GM12878 (cell line): ENCODE results near the gene ALPP. TPM values are rescaled to one million over a fixed set of nuclear protein-coding genes. Genes with fewer than 3 reads are reported as not detected.
"Not testable (repeated sequence)": the region's sequence is repeated elsewhere in the genome, so short reads cannot be mapped to it uniquely, and the experiment has no call there.

Experiments used
- ATAC-seq: fragments of 200-7000 bp; cut with Tn5 transposase; 3 replicates; pipeline ENCODE4 v1.9.1; 2020; ENCODE audit warnings: mild to moderate bottlenecking, moderate library complexity
- BruUV-seq: library from RNA; stranded (reverse); fragments of 400-500 nt; replicated peaks from 2 replicates; lab custom pipeline; 2021; lab: Mats Ljungman, UMichigan
- CTCF ChIA-PET: fragments of 300-600 bp; sonication (Branson Sonifier 250); formaldehyde crosslinking; extraction: SDS; loops from one replicate; lab custom pipeline; 2021; ENCODE audit warnings: inconsistent platforms; lab: Yijun Ruan, JAX
- POLR2A ChIA-PET: fragments of 350-600 bp; formaldehyde crosslinking; extraction: SDS; loops from one replicate; lab custom pipeline; 2021; ENCODE audit warnings: inconsistent platforms; lab: Charles Lee
- RAD21 ChIA-PET: fragments of 300-600 bp; sonication (Branson Sonifier 250); formaldehyde crosslinking; loops from one replicate; lab custom pipeline; 2023; ENCODE audit warnings: antibody characterized with exemption; ENCODE audit not compliant: unreplicated experiment; lab: Charles Lee
- SMC1A ChIA-PET: fragments of 300-600 bp; sonication (Branson Sonifier 250); formaldehyde crosslinking; loops from one replicate; lab custom pipeline; 2023; ENCODE audit not compliant: unreplicated experiment, uncharacterized antibody; lab: Charles Lee
- DNase-seq: peaks from one replicate; pipeline ENCODE4 v3.0.0-alpha.2; 2011; ENCODE audit warnings: low read depth, low spot score
- FAIRE-seq: peaks from 3 replicates; lab custom pipeline; 2011; peaks lifted over from hg19 to GRCh38; lab: Jason Lieb, UNC
- H2AFZ ChIP-seq: 2 replicates; pipeline ENCODE4 v1.6.0; 2011; ENCODE audit warnings: low read depth, low read length, control low read depth; ENCODE audit not compliant: control insufficient read depth
- H3K27ac ChIP-seq: 2 replicates; pipeline ENCODE4 v1.5.1; 2011; ENCODE audit warnings: control low read depth; ENCODE audit not compliant: control insufficient read depth, insufficient read depth
- H3K27me3 ChIP-seq, 2 experiments: replicated peaks in 1 of 2; 2 replicates each; pipeline versions ENCODE4 v1.6.0 to v1.6.1; 2011; ENCODE audit warnings: low read length in 1 of 2; ENCODE audit not compliant: control insufficient read depth in 2 of 2, insufficient read depth in 2 of 2
- H3K36me3 ChIP-seq, 2 experiments: 2 replicates each; pipeline ENCODE4 v1.5.1; 2011; ENCODE audit warnings: low read length in 1 of 2; ENCODE audit not compliant: control insufficient read depth in 2 of 2, insufficient read depth in 2 of 2
- H3K4me1 ChIP-seq: 2 replicates; pipeline ENCODE4 v1.6.1; 2011; ENCODE audit warnings: mild to moderate bottlenecking, low read length, moderate library complexity, mixed read lengths; ENCODE audit not compliant: control insufficient read depth, insufficient read depth
- H3K4me2 ChIP-seq: 2 replicates; pipeline ENCODE4 v1.6.0; 2011; ENCODE audit warnings: control low read depth; ENCODE audit not compliant: control insufficient read depth, insufficient read depth
- H3K4me3 ChIP-seq: fragments of 200-600 bp; sonication (generic); 2 replicates; pipeline ENCODE4 v1.5.1; 2016
- H3K79me2 ChIP-seq: 2 replicates; pipeline ENCODE4 v1.6.0; 2011; ENCODE audit warnings: low read length; ENCODE audit not compliant: control insufficient read depth, insufficient read depth
- H3K9ac ChIP-seq: 2 replicates; pipeline ENCODE4 v1.8.0; 2011; ENCODE audit warnings: low read length, control low read depth, mixed read lengths; ENCODE audit not compliant: control insufficient read depth, insufficient read depth
- H3K9me3 ChIP-seq: replicated peaks from 3 replicates; pipeline ENCODE4 v1.5.1; 2011; ENCODE audit warnings: mild to moderate bottlenecking, low read length; ENCODE audit not compliant: control insufficient read depth, insufficient read depth
- H4K20me1 ChIP-seq: 2 replicates; pipeline ENCODE4 v1.6.0; 2011; ENCODE audit not compliant: control insufficient read depth, insufficient read depth
- CEBPB ChIP-seq, 2 experiments: fragments of 150-350 bp in 1 of 2; IDR thresholded peaks; 2 replicates each; pipeline ENCODE4 v1.6.1; 2012 to 2014; ENCODE audit warnings: low read depth in 2 of 2, low read length in 2 of 2, borderline replicate concordance in 1 of 2, inconsistent platforms in 1 of 2
- JUND ChIP-seq: IDR thresholded peaks from 2 replicates; pipeline ENCODE4 v1.6.1; 2012; ENCODE audit warnings: low read depth, mild to moderate bottlenecking, low read length, improper control_type of control experiment, moderate library complexity
- PAX8 ChIP-seq: fragments of 450-650 bp; IDR thresholded peaks from 2 replicates; pipeline ENCODE4 v1.6.1; 2017; ENCODE audit warnings: mild to moderate bottlenecking, moderate library complexity
- POU2F2 ChIP-seq: IDR thresholded peaks from 3 replicates; pipeline ENCODE4 v1.6.1; 2011; ENCODE audit warnings: low read depth, mild to moderate bottlenecking, low read length, borderline replicate concordance
- RELA ChIP-seq: fragments of 450-650 bp; IDR thresholded peaks from 2 replicates; pipeline ENCODE4 v1.8.0; 2014; ENCODE audit warnings: borderline replicate concordance; ENCODE audit not compliant: partially characterized antibody
- WGBS: methylation state at CpG from one replicate; pipeline ENCODE4 v1.1.6; 2016; ENCODE audit warnings: low lambda C conversion rate; ENCODE audit not compliant: insufficient replicate concordance, insufficient coverage; ENCODE audit errors: missing lambda C conversion rate; 5-methylcytosine and 5-hydroxymethylcytosine counted together
- in situ Hi-C: fragments of 300-500 bp; cut with MboI; formaldehyde crosslinking; loops from 9 replicates; pipeline ENCODE4 v1.14.3; 2018; ENCODE audit warnings: mixed read lengths
- intact Hi-C: fragments of 100-400 bp; cut with micrococcal nuclease; formaldehyde crosslinking; loops from one replicate; pipeline ENCODE4 v1.14.2; 2022; ENCODE audit not compliant: unreplicated experiment
- polyA plus RNA-seq, 11 experiments: library from polyadenylated mRNA; depleted of rRNA in 4 of 11; unstranded in 6 of 11; stranded (reverse) in 5 of 11; fragments of >200 nt; fragmentation: Nextera tagmentation in 4 of 11; fragmentation: Illumina TruSeq in 1 of 11; extraction: Ambion mirVana in 4 of 11; extraction: Trizol in 1 of 11; gene quantifications; 1 replicate in 1 of 11; 2 replicates in 10 of 11; pipeline versions ENCODE4 v1.2.1 to v1.2.3, GENCODE V29; 2011 to 2016; ENCODE audit warnings: inconsistent platforms in 2 of 11, missing spikeins in 2 of 11, low read depth in 1 of 11
- total RNA-seq, 4 experiments: library from RNA; depleted of rRNA in 3 of 4; stranded (reverse); fragments of >200 nt in 3 of 4; fragmentation: Illumina TruSeq in 1 of 4; extraction: Trizol in 1 of 4; gene quantifications; 2 replicates each; pipeline versions ENCODE4 v1.2.1 to v1.2.3, GENCODE V29; 2013 to 2021
- TF ChIP-seq, protein P1 (sequence below): IDR thresholded peaks from 2 replicates; pipeline ENCODE4 v1.6.1; 2012; ENCODE audit warnings: improper control_type of control experiment, low read depth, low read length; ENCODE audit not compliant: insufficient replicate concordance

ALPP gene
- total and polyA plus RNA-seq, 10 of the 15 experiments (the other 5 are each of a cell fraction or from before 2014, with no cell fraction given): 0.21 TPM; not detected in 9

DNA sequence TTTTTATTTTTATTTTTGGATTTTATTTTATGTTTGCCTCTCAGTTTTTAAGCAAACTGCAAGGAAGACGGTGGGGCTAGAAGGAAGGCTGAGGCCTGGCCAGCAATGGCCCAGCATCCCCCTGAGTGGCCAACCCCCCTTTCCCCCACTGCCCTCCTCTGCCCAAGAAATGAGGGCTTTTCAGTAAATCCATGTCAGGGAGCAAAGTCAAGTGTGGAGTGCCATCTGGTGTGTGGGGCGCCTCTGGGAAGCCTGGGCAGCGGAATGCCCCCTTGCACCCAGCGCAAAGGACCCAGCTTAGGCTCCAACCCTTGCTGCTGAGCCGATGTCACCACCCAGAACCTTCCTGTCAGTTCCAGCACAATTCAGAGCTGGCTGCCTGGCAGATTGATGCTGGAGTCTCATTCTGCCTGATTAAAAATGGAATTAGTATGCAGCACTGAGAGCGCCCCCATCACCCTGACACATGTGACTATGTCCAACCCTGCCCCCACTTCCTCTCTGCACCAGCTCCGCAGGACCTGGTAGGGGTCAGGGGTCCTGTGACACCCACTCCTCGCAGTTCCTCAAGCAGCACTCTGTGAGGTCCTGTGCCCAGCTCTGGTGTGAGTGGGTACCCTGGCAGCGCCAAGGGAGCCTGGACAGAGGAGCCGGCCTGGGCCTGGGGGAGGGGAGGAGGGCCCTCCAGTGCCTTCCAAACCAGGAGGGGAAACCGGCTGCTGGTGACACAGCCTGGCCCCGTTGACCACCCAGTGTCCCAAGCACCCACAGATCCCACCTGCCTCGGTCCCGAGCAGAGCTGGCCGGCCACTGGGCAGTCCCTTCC, 9.2 kb upstream of the ALPP start (continued):
- TF ChIP-seq CEBPB (IDR thresholded peaks at IDR 0.05; ENCODE audit: borderline replicate concordance in 1 of 2, low read depth in 2 of 2, low read length in 2 of 2) (no peak), PAX8 (no peak), JUND (no peak), RELA (no peak), POU2F2 (no peak)
- TF ChIP-seq, protein P1, sequence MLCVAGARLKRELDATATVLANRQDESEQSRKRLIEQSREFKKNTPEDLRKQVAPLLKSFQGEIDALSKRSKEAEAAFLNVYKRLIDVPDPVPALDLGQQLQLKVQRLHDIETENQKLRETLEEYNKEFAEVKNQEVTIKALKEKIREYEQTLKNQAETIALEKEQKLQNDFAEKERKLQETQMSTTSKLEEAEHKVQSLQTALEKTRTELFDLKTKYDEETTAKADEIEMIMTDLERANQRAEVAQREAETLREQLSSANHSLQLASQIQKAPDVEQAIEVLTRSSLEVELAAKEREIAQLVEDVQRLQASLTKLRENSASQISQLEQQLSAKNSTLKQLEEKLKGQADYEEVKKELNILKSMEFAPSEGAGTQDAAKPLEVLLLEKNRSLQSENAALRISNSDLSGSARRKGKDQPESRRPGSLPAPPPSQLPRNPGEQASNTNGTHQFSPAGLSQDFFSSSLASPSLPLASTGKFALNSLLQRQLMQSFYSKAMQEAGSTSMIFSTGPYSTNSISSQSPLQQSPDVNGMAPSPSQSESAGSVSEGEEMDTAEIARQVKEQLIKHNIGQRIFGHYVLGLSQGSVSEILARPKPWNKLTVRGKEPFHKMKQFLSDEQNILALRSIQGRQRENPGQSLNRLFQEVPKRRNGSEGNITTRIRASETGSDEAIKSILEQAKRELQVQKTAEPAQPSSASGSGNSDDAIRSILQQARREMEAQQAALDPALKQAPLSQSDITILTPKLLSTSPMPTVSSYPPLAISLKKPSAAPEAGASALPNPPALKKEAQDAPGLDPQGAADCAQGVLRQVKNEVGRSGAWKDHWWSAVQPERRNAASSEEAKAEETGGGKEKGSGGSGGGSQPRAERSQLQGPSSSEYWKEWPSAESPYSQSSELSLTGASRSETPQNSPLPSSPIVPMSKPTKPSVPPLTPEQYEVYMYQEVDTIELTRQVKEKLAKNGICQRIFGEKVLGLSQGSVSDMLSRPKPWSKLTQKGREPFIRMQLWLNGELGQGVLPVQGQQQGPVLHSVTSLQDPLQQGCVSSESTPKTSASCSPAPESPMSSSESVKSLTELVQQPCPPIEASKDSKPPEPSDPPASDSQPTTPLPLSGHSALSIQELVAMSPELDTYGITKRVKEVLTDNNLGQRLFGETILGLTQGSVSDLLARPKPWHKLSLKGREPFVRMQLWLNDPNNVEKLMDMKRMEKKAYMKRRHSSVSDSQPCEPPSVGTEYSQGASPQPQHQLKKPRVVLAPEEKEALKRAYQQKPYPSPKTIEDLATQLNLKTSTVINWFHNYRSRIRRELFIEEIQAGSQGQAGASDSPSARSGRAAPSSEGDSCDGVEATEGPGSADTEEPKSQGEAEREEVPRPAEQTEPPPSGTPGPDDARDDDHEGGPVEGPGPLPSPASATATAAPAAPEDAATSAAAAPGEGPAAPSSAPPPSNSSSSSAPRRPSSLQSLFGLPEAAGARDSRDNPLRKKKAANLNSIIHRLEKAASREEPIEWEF: no peak

DNA sequence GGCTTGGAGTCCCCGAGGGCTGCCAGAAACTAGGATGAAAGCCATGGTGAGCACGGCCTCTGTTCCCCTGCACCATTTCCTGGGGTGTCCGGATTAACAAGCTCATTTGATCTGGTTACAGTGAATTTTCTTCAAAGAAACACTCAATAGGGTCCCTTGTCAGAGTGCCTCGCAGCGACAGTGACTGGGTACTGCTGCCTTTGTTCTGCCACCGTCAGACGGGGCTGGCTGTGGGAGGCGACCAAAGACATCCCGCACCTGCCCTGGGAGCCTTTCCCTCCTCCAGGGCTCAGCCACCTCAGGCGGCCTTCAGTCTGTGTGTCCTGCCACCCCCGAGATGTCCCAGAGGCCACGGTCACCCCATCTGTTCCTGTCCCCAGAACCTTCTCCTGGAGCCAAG, 8.5 kb upstream of the ALPP start:
- H3K4me2 ChIP-seq, H3K27me3 ChIP-seq, H3K4me1 ChIP-seq, RAD21 ChIA-PET, intact Hi-C loops, H3K36me3 ChIP-seq, CTCF ChIA-PET, POLR2A ChIA-PET, DNase-seq, BruUV-seq, H3K4me3 ChIP-seq, H3K79me2 ChIP-seq, H4K20me1 ChIP-seq, FAIRE-seq, in situ Hi-C loops, SMC1A ChIA-PET, H3K9ac ChIP-seq, H2AFZ ChIP-seq, H3K27ac ChIP-seq, H3K9me3 ChIP-seq: not testable (repeated sequence)
- 28% methylated on average over 11 of the region's 12 CpGs for WGBS
- ATAC-seq: peak; percentile 18; the same call in 1 of the 3 replicates
